DOHH2 (cell line): ENCODE results near the gene GPR143.

Experiments used
- H3F3A ChIP-seq: fragments of 200-600 bp; sonication (generic), shearing (Covaris generic); 2 replicates; pipeline ENCODE4 v1.6.0; 2016; ENCODE audit warnings: antibody characterized with exemption, mild to moderate bottlenecking; ENCODE audit not compliant: control insufficient read depth, insufficient read depth
- H3K27ac ChIP-seq: fragments of 200-600 bp; sonication (generic); 2 replicates; pipeline ENCODE4 v1.5.1; 2014; ENCODE audit warnings: low read depth, mild to moderate bottlenecking, low read length, moderate library complexity
- H3K27me3 ChIP-seq: fragments of 200-600 bp; sonication (generic); 2 replicates; pipeline ENCODE4 v1.6.1; 2014; ENCODE audit warnings: mild to moderate bottlenecking, low read length, mixed read lengths; ENCODE audit not compliant: control insufficient read depth
- H3K36me3 ChIP-seq: fragments of 200-600 bp; sonication (generic); 2 replicates; pipeline ENCODE4 v1.6.1; 2014; ENCODE audit warnings: mild to moderate bottlenecking, low read length, moderate library complexity, mixed read lengths; ENCODE audit not compliant: control insufficient read depth
- H3K4me1 ChIP-seq: fragments of 200-600 bp; sonication (generic); 2 replicates; pipeline ENCODE4 v1.6.1; 2014; ENCODE audit warnings: mild to moderate bottlenecking, low read length, mixed read lengths; ENCODE audit not compliant: control insufficient read depth
- H3K4me2 ChIP-seq: fragments of 200-600 bp; sonication (generic); 2 replicates; pipeline ENCODE4 v1.6.0; 2014; ENCODE audit warnings: mild to moderate bottlenecking, low read length, moderate library complexity
- H3K4me3 ChIP-seq: fragments of 200-600 bp; sonication (generic); 2 replicates; pipeline ENCODE4 v1.5.1; 2014; ENCODE audit warnings: mild to moderate bottlenecking, low read length, mixed read lengths
- H3K79me2 ChIP-seq: fragments of 200-600 bp; sonication (generic); 2 replicates; pipeline ENCODE4 v1.6.1; 2014; ENCODE audit warnings: mild to moderate bottlenecking, low read length, mixed read lengths; ENCODE audit not compliant: control insufficient read depth
- H3K9me2 ChIP-seq: fragments of 200-600 bp; sonication (generic); replicated peaks from 2 replicates; pipeline ENCODE4 v1.6.1; 2014; ENCODE audit warnings: mild to moderate bottlenecking, low read length, mixed read lengths; ENCODE audit not compliant: control insufficient read depth
- H3K9me3 ChIP-seq: fragments of 200-600 bp; sonication (generic); 2 replicates; pipeline ENCODE4 v1.6.1; 2014; ENCODE audit warnings: antibody characterized with exemption, low read length, mixed read lengths; ENCODE audit not compliant: control insufficient read depth, insufficient read depth
- H4K20me1 ChIP-seq: fragments of 200-600 bp; sonication (generic); 2 replicates; pipeline ENCODE4 v1.6.0; 2014; ENCODE audit warnings: low read depth, mild to moderate bottlenecking, antibody characterized with exemption, low read length, moderate library complexity; ENCODE audit not compliant: control insufficient read depth, insufficient read depth
- EZH2phosphoT487 ChIP-seq: fragments of 200-600 bp; sonication (generic); IDR thresholded peaks from 2 replicates; pipeline ENCODE4 v1.6.1; 2017; ENCODE audit warnings: borderline replicate concordance, mild to moderate bottlenecking, antibody characterized with exemption, low read length, moderate library complexity, mixed read lengths
- TF ChIP-seq, protein P1 (sequence below): fragments of 200-600 bp; sonication (generic); IDR thresholded peaks from one replicate; pipeline ENCODE4 v1.5.1; 2014; ENCODE audit warnings: antibody characterized with exemption, mild to moderate bottlenecking, low read depth, low read length; ENCODE audit not compliant: poor library complexity, severe bottlenecking

Gene GPR143

DNA sequence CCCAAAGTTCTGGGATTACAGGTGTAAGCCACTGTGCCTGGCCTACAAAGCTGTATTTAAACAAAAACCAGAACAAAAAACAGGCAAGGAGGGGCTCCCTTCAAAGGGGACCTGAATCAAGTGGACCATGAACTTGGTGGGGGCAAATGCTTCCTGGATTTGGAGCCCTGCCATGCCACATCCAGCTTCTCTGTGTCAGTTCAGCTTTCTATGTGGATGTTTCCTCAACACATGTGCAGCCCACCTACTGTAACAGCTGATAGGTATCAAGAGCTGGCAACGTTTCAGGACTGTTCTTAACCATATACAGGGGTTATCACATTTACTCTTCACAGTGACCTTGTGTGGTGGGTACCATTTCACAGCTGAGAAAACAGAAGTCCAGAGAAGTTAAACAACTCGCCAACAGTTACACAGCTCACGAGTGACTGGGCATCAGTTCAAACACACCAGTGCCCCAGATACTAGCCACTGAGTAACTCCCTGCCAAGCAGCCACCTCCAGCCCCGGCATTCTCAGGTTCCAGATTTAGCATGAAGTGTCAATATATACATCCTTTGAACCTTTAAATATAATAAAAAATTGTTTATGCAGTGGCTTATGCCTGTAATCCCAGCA lies 7.5 kb downstream of the GPR143 start:
- no peaks in the 10 kb centered on the region for H3K9me2 ChIP-seq
- no peak overlapping the region for H3K4me2 ChIP-seq
- H3K4me1 ChIP-seq, result no peaks in the 10 kb centered on the region
- H3K36me3 ChIP-seq, result no peaks in the 10 kb centered on the region
- no peak overlapping the region for H3K27ac ChIP-seq
- H3K79me2 ChIP-seq, result no peaks in the 10 kb centered on the region
- no peak for TF ChIP-seq EZH2phosphoT487
- TF ChIP-seq, protein P1, sequence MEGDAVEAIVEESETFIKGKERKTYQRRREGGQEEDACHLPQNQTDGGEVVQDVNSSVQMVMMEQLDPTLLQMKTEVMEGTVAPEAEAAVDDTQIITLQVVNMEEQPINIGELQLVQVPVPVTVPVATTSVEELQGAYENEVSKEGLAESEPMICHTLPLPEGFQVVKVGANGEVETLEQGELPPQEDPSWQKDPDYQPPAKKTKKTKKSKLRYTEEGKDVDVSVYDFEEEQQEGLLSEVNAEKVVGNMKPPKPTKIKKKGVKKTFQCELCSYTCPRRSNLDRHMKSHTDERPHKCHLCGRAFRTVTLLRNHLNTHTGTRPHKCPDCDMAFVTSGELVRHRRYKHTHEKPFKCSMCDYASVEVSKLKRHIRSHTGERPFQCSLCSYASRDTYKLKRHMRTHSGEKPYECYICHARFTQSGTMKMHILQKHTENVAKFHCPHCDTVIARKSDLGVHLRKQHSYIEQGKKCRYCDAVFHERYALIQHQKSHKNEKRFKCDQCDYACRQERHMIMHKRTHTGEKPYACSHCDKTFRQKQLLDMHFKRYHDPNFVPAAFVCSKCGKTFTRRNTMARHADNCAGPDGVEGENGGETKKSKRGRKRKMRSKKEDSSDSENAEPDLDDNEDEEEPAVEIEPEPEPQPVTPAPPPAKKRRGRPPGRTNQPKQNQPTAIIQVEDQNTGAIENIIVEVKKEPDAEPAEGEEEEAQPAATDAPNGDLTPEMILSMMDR, result no peak
- H3K4me3 ChIP-seq, result no peak overlapping the region
- H3K9me3 ChIP-seq, result no peaks in the 10 kb centered on the region
- H3F3A ChIP-seq, result no peaks in the 10 kb centered on the region
- H4K20me1 ChIP-seq, result no peaks in the 10 kb centered on the region
- no peaks in the 10 kb centered on the region for H3K27me3 ChIP-seq

DNA sequence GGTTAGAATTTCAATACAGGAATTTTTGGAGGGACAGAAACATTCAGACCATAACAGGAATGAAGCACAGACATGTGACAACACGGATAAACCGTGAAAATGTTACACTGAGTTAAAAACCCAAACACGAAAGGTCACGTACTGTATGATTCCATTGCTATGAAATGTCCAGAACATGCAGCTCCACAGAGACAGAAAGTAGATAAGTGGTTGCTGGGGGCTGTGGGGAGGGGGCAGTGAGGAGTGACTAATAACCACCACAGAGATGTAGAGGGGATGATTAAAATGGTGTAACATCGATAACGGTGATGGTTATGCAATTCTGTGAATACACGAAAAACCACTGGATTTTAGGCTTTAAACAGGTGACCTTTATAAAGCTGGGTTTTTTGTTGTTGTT lies 8.3 kb downstream of the GPR143 start:
- Histone ChIP-seq H3K4me2 (no peak overlapping the region), H3K4me1 (no peaks in the 10 kb centered on the region), H3F3A (no peaks in the 10 kb centered on the region), H3K36me3 (no peaks in the 10 kb centered on the region), H4K20me1 (no peaks in the 10 kb centered on the region), H3K27ac (no peak overlapping the region), H3K9me2 (no peaks in the 10 kb centered on the region), H3K27me3 (no peaks in the 10 kb centered on the region), H3K9me3 (no peaks in the 10 kb centered on the region), H3K79me2 (no peaks in the 10 kb centered on the region), H3K4me3 (no peak overlapping the region)
- TF ChIP-seq, protein P1, result no peak
- TF ChIP-seq EZH2phosphoT487, result no peak

DNA sequence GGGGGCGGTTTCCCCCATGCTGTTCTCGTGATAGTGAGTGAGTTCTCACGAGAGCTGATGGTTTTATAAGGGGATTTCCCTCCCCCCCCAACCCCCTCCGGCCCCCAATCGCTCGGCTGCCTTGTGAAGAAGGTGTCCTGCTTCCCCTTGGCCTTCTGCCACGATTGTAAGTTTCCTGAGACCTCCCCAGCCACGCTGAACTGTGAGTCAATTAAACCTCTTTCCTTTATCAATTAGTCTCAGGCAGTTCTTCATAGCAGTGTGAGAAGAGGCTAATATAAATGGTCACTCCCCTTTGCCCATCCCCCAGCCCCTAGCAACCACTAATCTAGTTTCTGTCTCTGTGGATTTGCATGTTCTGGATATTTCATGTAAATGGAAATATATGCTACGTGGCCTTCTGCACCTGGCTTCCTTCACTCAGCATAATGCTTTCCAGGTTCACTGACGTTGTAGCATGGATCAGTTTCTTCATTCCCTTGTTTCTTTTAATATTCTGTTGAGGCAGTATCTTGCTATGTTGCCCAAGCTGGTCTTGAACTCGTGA lies 16.4 kb downstream of the GPR143 start:
- H3K9me2 ChIP-seq, result no peaks in the 10 kb centered on the region
- H3K9me3 ChIP-seq, result peaks cover 3% of the 10 kb centered on the region; the same call in 1 of the 2 replicates
- no peaks in the 10 kb centered on the region for H4K20me1 ChIP-seq
- no peaks in the 10 kb centered on the region for H3K79me2 ChIP-seq
- no peak overlapping the region for H3K27ac ChIP-seq
- H3K36me3 ChIP-seq, result no peaks in the 10 kb centered on the region
- no peaks in the 10 kb centered on the region for H3F3A ChIP-seq
- no peak overlapping the region for H3K4me2 ChIP-seq
- no peaks in the 10 kb centered on the region for H3K27me3 ChIP-seq
- peaks cover 11% of the 10 kb centered on the region for H3K4me1 ChIP-seq
- H3K4me3 ChIP-seq, result no peak overlapping the region
- TF ChIP-seq EZH2phosphoT487, result no peak
- TF ChIP-seq, protein P1, result no peak
